GM12892 (cell line): Measurements from ENCODE around the gene HPD.

Source experiments
- POLR2A ChIP-seq: IDR thresholded peaks from 2 replicates; pipeline ENCODE4 v1.6.1; 2011; ENCODE audit warnings: low read depth, low read length, control low read depth
- POLR2AphosphoS5 ChIP-seq: IDR thresholded peaks from 2 replicates; pipeline ENCODE4 v1.6.1; 2011; ENCODE audit warnings: low read depth, low read length, control low read depth

GRCh38 chr12:121820056-121820455, 38.6 kb downstream of the HPD start:
- no peak for TF ChIP-seq POLR2A
- TF ChIP-seq POLR2AphosphoS5, result no peak
